ENCODE data around the gene FARP1.

Gene FARP1

DNA sequence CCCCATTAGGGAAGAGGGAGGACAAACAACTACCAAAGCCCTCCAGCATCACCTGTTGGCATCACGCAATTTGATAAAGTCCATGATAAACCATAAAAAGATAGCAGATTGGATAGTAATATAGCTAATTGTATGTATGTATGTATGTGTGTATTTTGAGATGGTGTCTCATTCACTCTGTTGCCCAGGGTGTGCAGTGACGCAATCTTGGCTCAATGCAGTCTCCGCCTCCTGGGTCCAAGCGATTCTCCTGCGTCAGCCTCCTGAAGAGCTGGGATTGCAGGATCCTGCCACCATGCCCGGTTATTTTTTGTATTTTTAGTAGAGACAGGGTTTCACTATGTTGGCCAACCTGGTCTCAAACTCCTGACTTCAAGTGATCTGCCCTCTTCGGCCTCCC lies 108.8 kb downstream of the FARP1 start:
- ChIA-PET CTCF (no interaction called here), POLR2A (no interaction called here)
- Histone ChIP-seq H3K36me3 (ENCODE audit: control insufficient read depth in 4 of 4, insufficient read depth in 4 of 4, low read length in 3 of 4) (no peaks in the 10 kb centered on the region), H3K4me1 (ENCODE audit: control extremely low read depth in 1 of 4, control insufficient read depth in 4 of 4, insufficient read depth in 4 of 4, low read length in 3 of 4) (no peaks in the 10 kb centered on the region), H3K27me3 (replicated peaks in 2 of 5; ENCODE audit: control insufficient read depth in 4 of 5, insufficient read depth in 5 of 5, low read length in 4 of 5) (peaks cover 0 to 3% (median 0%) of the 10 kb centered on the region in 5 experiments), H3K27ac (ENCODE audit: insufficient read depth in 1 of 2, low read depth in 1 of 2, low read length in 2 of 2, poor library complexity in 1 of 2, severe bottlenecking in 2 of 2) (no peak overlapping the region), H3K9me3 (ENCODE audit: control extremely low read depth in 1 of 5, control insufficient read depth in 4 of 5, insufficient read depth in 2 of 5, low read depth in 1 of 5, low read length in 4 of 5) (no peaks in the 10 kb centered on the region), H3K4me3 (ENCODE audit: control insufficient read depth in 1 of 7, extremely low read depth in 1 of 7, insufficient read depth in 4 of 7, low read depth in 2 of 7, low read length in 6 of 7) (no peak overlapping the region)
- WGBS (ENCODE audit: insufficient coverage), result 97% methylated on average over 4 of the region's 7 CpGs
- no peak for DNase-seq

DNA sequence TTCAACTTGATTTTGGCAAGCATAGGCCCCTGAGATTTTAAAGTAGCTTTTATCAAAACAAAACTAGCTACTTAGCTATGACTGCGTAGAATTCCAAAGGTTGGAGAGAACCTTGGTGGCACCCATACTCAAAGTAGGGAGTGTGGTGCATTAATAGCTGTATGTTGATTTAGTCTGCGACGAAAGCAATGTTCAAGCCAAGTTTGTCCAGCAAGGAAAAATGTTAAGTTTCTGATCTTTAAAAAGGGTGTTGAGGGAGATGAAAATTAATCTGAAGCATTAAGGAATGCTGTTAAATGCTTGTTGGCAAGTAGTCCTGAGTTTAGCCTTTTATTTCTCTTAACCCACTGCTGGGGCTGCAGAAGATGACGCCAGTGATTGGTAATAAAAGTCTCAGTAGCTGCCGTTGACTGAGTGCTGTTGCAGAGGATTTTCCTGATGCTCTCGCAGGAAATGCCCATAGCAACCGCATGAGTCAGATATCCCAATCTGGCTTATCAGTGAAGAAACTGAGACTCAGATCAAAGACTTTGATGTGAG lies 110.1 kb downstream of the FARP1 start:
- ChIA-PET POLR2A (no interaction called here), CTCF (no interaction called here)
- 95% methylated on average over 6 of the region's 7 CpGs for WGBS (ENCODE audit: insufficient coverage)
- Histone ChIP-seq H3K27ac (ENCODE audit: insufficient read depth in 1 of 2, low read depth in 1 of 2, low read length in 2 of 2, poor library complexity in 1 of 2, severe bottlenecking in 2 of 2) (no peak overlapping the region), H3K4me1 (ENCODE audit: control extremely low read depth in 1 of 4, control insufficient read depth in 4 of 4, insufficient read depth in 4 of 4, low read length in 3 of 4) (no peaks in the 10 kb centered on the region), H3K27me3 (replicated peaks in 2 of 5; ENCODE audit: control insufficient read depth in 4 of 5, insufficient read depth in 5 of 5, low read length in 4 of 5) (no peaks in the 10 kb centered on the region), H3K36me3 (ENCODE audit: control insufficient read depth in 4 of 4, insufficient read depth in 4 of 4, low read length in 3 of 4) (no peaks in the 10 kb centered on the region), H3K4me3 (ENCODE audit: control insufficient read depth in 1 of 7, extremely low read depth in 1 of 7, insufficient read depth in 4 of 7, low read depth in 2 of 7, low read length in 6 of 7) (no peak overlapping the region), H3K9me3 (ENCODE audit: control extremely low read depth in 1 of 5, control insufficient read depth in 4 of 5, insufficient read depth in 2 of 5, low read depth in 1 of 5, low read length in 4 of 5) (no peaks in the 10 kb centered on the region)
- DNase-seq, result no peak

DNA sequence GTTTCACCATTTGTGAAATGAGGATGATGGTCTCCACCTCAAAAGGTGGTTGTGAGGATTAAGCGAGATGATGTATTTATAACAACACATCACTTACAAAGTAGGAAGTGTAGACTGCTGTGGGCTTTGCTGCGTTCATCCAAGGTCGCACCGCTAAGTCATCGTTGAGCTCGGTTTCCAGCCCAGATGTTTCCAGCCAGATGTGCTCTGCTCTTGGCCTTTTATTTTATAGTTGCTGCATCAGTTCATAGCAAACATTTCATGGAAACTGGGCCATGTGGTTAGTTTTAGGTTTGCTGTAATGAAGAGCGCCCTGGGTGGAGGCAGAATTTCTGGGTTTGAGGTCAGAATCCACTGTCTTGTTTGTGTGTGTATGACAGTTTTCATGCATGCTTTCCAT lies 110.6 kb downstream of the FARP1 start:
- no peaks in the 10 kb centered on the region for H3K27me3 ChIP-seq (replicated peaks in 2 of 5; ENCODE audit: control insufficient read depth in 4 of 5, insufficient read depth in 5 of 5, low read length in 4 of 5)
- no peak overlapping the region for H3K27ac ChIP-seq (ENCODE audit: insufficient read depth in 1 of 2, low read depth in 1 of 2, low read length in 2 of 2, poor library complexity in 1 of 2, severe bottlenecking in 2 of 2)
- no peaks in the 10 kb centered on the region for H3K36me3 ChIP-seq (ENCODE audit: control insufficient read depth in 4 of 4, insufficient read depth in 4 of 4, low read length in 3 of 4)
- DNase-seq, result no peak
- no peak overlapping the region for H3K4me3 ChIP-seq (ENCODE audit: control insufficient read depth in 1 of 7, extremely low read depth in 1 of 7, insufficient read depth in 4 of 7, low read depth in 2 of 7, low read length in 6 of 7)
- no peaks in the 10 kb centered on the region for H3K4me1 ChIP-seq (ENCODE audit: control extremely low read depth in 1 of 4, control insufficient read depth in 4 of 4, insufficient read depth in 4 of 4, low read length in 3 of 4)
- 91% methylated on average over 4 of the region's 7 CpGs for WGBS (ENCODE audit: insufficient coverage)
- CTCF ChIA-PET, result no interaction called here
- H3K9me3 ChIP-seq (ENCODE audit: control extremely low read depth in 1 of 5, control insufficient read depth in 4 of 5, insufficient read depth in 2 of 5, low read depth in 1 of 5, low read length in 4 of 5), result no peaks in the 10 kb centered on the region
- POLR2A ChIA-PET, result no interaction called here

DNA sequence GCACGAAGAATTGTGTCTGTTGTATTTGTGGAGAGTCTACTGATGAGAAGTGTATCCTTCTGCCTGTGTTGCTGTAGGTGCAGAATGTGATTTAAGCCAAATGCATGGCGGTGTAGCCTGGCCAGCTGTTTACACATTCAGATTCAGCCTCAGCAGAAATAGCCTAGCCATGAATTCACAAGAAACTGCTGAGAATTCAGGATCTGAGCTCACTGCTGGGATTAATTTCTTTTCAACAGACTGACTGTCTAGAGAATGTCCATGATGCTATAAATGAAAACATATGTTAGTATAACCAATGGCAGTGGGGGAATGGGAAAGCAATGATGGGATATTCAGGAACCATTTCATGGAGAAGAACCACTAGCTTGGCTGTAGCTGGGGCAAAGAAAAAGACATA lies 111.6 kb downstream of the FARP1 start:
- Histone ChIP-seq H3K27me3 (replicated peaks in 2 of 5; ENCODE audit: control insufficient read depth in 4 of 5, insufficient read depth in 5 of 5, low read length in 4 of 5) (no peaks in the 10 kb centered on the region), H3K4me1 (ENCODE audit: control extremely low read depth in 1 of 4, control insufficient read depth in 4 of 4, insufficient read depth in 4 of 4, low read length in 3 of 4) (no peaks in the 10 kb centered on the region), H3K4me3 (ENCODE audit: control insufficient read depth in 1 of 7, extremely low read depth in 1 of 7, insufficient read depth in 4 of 7, low read depth in 2 of 7, low read length in 6 of 7) (no peak overlapping the region), H3K27ac (ENCODE audit: insufficient read depth in 1 of 2, low read depth in 1 of 2, low read length in 2 of 2, poor library complexity in 1 of 2, severe bottlenecking in 2 of 2) (no peak overlapping the region), H3K36me3 (ENCODE audit: control insufficient read depth in 4 of 4, insufficient read depth in 4 of 4, low read length in 3 of 4) (no peaks in the 10 kb centered on the region), H3K9me3 (ENCODE audit: control extremely low read depth in 1 of 5, control insufficient read depth in 4 of 5, insufficient read depth in 2 of 5, low read depth in 1 of 5, low read length in 4 of 5) (no peaks in the 10 kb centered on the region)
- DNase-seq, result no peak
- WGBS (ENCODE audit: insufficient coverage), result 100% methylated on average over 1 of the region's 2 CpGs
- CTCF ChIA-PET, result no interaction called here
- POLR2A ChIA-PET, result no interaction called here

DNA sequence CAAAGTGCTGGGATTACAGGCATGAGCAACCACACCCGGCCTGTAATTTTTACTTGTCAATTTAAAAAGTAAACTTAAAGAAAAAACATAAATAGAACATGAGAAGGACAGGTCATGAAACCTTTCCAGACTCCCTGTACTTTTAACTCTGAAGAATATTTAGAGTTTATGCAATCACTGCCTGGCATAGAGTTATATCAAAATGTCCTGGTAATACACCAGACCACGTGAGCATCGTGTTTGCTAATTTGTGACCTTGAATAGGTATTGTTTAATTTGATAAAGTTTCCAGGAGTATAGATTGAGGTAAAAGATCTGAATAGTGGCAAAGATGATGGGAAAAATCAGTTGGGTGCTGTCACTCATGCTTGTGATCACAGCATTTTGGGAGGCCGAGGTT lies 115.3 kb downstream of the FARP1 start:
- POLR2A ChIA-PET, result no interaction called here
- Histone ChIP-seq H3K27ac (ENCODE audit: insufficient read depth in 1 of 2, low read depth in 1 of 2, low read length in 2 of 2, poor library complexity in 1 of 2, severe bottlenecking in 2 of 2) (no peak overlapping the region), H3K9me3 (ENCODE audit: control extremely low read depth in 1 of 5, control insufficient read depth in 4 of 5, insufficient read depth in 2 of 5, low read depth in 1 of 5, low read length in 4 of 5) (no peaks in the 10 kb centered on the region), H3K4me3 (ENCODE audit: control insufficient read depth in 1 of 7, extremely low read depth in 1 of 7, insufficient read depth in 4 of 7, low read depth in 2 of 7, low read length in 6 of 7) (no peak overlapping the region), H3K4me1 (ENCODE audit: control extremely low read depth in 1 of 4, control insufficient read depth in 4 of 4, insufficient read depth in 4 of 4, low read length in 3 of 4) (no peaks in the 10 kb centered on the region), H3K36me3 (ENCODE audit: control insufficient read depth in 4 of 4, insufficient read depth in 4 of 4, low read length in 3 of 4) (no peaks in the 10 kb centered on the region), H3K27me3 (replicated peaks in 2 of 5; ENCODE audit: control insufficient read depth in 4 of 5, insufficient read depth in 5 of 5, low read length in 4 of 5) (no peaks in the 10 kb centered on the region)
- DNase-seq, result no peak
- WGBS (ENCODE audit: insufficient coverage), result 100% methylated on average over 2 of the region's 4 CpGs
- CTCF ChIA-PET, result no interaction called here

DNA sequence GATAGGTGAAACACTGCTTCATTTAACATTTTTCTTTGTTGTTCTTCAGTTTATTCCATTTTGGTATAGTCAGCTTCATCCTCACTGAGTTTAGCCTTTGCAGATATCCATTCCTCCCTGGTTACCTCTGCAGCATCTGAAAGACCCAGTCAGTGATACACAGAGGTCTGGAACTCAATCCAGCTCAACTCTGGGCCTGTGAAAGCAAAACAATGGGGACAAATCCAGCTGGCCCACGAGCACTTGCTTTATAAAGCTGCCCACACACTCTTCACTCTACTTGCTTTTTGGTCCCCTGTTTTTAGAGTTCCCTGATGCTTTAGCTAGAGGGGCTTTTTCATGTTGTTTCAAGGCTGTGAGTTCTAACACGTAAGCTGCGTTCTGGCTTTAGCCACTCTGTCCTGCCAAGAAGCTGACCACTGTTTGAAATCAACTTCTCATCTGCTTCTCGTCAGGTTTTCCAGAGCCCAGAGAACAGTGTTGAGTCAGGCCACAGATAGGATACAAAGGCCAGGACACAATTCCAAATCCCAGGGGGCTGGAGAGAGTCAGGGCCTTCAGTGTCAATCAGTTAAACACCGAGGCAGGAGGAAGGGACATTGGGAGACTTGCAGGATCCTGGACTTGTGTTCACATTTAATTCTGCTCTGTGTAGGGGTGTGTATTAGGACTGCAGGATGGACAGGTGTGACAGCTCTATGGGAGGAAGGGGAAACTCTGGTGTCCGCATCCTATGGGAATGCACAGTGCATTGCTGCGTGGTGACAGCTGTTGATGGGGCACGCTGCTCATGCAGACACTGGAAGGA lies 117.7 kb downstream of the FARP1 start:
- Histone ChIP-seq H3K9me3 (ENCODE audit: control extremely low read depth in 1 of 5, control insufficient read depth in 4 of 5, insufficient read depth in 2 of 5, low read depth in 1 of 5, low read length in 4 of 5) (no peaks in the 10 kb centered on the region), H3K27ac (ENCODE audit: insufficient read depth in 1 of 2, low read depth in 1 of 2, low read length in 2 of 2, poor library complexity in 1 of 2, severe bottlenecking in 2 of 2) (no peak overlapping the region), H3K27me3 (replicated peaks in 2 of 5; ENCODE audit: control insufficient read depth in 4 of 5, insufficient read depth in 5 of 5, low read length in 4 of 5) (no peaks in the 10 kb centered on the region), H3K4me1 (ENCODE audit: control extremely low read depth in 1 of 4, control insufficient read depth in 4 of 4, insufficient read depth in 4 of 4, low read length in 3 of 4) (no peaks in the 10 kb centered on the region), H3K36me3 (ENCODE audit: control insufficient read depth in 4 of 4, insufficient read depth in 4 of 4, low read length in 3 of 4) (no peaks in the 10 kb centered on the region), H3K4me3 (ENCODE audit: control insufficient read depth in 1 of 7, extremely low read depth in 1 of 7, insufficient read depth in 4 of 7, low read depth in 2 of 7, low read length in 6 of 7) (no peak overlapping the region)
- WGBS (ENCODE audit: insufficient coverage), result 97% methylated on average over 6 of the region's 8 CpGs
- ChIA-PET CTCF (no interaction called here), POLR2A (no interaction called here)
- DNase-seq, result no peak

DNA sequence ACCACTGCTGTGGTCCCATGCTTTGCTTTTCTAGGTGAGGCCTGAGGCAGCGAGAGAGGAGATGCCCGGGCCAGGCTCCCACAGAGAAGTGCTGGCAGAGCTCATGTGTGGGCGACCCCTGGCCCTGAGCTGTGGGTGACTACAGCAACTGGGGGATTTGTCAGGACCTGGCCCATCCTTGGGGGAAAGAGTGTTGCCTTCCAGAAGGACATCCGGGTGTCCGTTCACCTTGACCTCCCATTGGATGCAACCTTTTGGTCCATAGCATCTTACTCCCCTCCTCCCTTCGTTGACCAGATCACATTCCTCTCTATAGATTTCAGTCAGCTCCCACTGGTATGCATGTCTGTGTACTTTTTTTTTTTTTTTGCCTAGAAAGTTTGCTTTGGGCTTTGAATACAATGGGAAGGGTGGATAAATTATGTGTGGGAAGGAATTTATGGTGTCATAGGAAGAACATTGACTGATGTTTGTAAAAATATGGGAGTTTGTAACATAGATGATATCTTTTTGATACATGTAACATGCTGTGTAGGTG lies 118.3 kb downstream of the FARP1 start:
- no peak for DNase-seq
- Histone ChIP-seq H3K9me3 (ENCODE audit: control extremely low read depth in 1 of 5, control insufficient read depth in 4 of 5, insufficient read depth in 2 of 5, low read depth in 1 of 5, low read length in 4 of 5) (no peaks in the 10 kb centered on the region), H3K4me1 (ENCODE audit: control extremely low read depth in 1 of 4, control insufficient read depth in 4 of 4, insufficient read depth in 4 of 4, low read length in 3 of 4) (no peaks in the 10 kb centered on the region), H3K36me3 (ENCODE audit: control insufficient read depth in 4 of 4, insufficient read depth in 4 of 4, low read length in 3 of 4) (no peaks in the 10 kb centered on the region), H3K27ac (ENCODE audit: insufficient read depth in 1 of 2, low read depth in 1 of 2, low read length in 2 of 2, poor library complexity in 1 of 2, severe bottlenecking in 2 of 2) (no peak overlapping the region), H3K27me3 (replicated peaks in 2 of 5; ENCODE audit: control insufficient read depth in 4 of 5, insufficient read depth in 5 of 5, low read length in 4 of 5) (no peaks in the 10 kb centered on the region), H3K4me3 (ENCODE audit: control insufficient read depth in 1 of 7, extremely low read depth in 1 of 7, insufficient read depth in 4 of 7, low read depth in 2 of 7, low read length in 6 of 7) (no peak overlapping the region)
- 97% methylated on average over 4 of the region's 6 CpGs for WGBS (ENCODE audit: insufficient coverage)
- POLR2A ChIA-PET, result no interaction called here
- CTCF ChIA-PET, result no interaction called here
